Measurements from ENCODE around the gene SCPEP1.

Gene SCPEP1

DNA sequence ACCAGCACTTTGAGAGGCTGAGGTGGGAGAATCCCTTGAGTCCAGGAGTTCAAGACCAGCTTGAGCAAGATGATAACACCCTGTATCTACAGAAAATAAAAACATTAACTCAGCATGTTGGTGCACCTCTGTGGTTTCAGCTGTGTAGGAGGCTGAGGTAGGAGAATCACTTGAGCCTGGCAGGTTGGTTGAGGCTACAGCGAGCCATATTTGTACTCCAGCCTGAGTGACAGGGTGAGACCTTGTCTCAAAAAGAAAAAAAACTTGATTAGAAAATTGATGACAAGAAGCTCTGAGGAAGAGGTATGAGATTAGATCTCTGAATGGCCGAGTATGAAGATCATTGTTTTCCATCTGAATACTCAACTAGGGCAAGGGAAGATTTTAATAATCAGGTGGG, 31.0 kb downstream of the SCPEP1 start:
- TF ChIP-seq, protein P1, sequence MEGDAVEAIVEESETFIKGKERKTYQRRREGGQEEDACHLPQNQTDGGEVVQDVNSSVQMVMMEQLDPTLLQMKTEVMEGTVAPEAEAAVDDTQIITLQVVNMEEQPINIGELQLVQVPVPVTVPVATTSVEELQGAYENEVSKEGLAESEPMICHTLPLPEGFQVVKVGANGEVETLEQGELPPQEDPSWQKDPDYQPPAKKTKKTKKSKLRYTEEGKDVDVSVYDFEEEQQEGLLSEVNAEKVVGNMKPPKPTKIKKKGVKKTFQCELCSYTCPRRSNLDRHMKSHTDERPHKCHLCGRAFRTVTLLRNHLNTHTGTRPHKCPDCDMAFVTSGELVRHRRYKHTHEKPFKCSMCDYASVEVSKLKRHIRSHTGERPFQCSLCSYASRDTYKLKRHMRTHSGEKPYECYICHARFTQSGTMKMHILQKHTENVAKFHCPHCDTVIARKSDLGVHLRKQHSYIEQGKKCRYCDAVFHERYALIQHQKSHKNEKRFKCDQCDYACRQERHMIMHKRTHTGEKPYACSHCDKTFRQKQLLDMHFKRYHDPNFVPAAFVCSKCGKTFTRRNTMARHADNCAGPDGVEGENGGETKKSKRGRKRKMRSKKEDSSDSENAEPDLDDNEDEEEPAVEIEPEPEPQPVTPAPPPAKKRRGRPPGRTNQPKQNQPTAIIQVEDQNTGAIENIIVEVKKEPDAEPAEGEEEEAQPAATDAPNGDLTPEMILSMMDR (IDR thresholded peaks at IDR 0.05; ENCODE audit: borderline replicate concordance, control extremely low read depth, extremely low read depth, insufficient read depth, missing control alignments): no peak
- in situ Hi-C loops (cut with MboI; ENCODE audit: low sequenced_read_pairs, unreplicated experiment): no loop called here

DNA sequence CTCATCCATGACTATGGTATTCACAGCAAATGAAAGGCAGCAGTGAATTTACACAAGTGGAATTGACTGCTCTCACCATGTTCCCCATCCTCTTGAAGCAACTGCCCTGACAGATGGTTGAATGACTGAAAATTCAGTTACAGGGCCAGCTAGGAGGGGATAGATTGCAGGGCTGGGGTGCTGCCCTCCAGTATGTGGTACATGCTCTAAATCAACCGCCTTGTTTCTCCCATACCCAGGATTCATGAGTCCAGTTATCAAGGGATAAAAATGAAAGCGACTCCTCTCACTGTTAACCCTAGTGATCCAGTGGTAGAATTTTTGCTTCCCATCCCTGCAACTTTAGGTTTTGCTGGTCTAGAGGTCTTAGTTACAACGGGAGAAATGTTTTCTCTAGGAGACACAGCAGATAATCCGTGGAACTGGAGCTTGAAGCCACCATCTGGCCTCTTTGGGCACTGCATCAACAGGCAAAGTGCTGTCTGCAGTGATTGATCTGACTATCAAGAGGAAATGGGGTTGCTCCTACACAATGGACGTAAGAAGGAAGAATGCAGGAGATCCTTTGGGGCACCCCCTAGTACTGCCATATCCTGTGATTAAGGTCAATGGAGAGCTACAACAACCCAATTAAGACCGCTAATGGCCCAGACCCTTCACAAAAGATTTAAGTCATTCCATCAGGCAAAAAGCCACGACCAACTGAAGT, 32.0 kb downstream of the SCPEP1 start:
- in situ Hi-C loops (cut with MboI; ENCODE audit: low sequenced_read_pairs, unreplicated experiment): no loop called here
- peak; percentile 77 for DNase-seq (ENCODE audit: low spot score)
- TF ChIP-seq, protein P1 (IDR thresholded peaks at IDR 0.05; ENCODE audit: borderline replicate concordance, control extremely low read depth, extremely low read depth, insufficient read depth, missing control alignments): peak; percentile 65

More for the DNA sequence above, 31.0 kb downstream of the SCPEP1 start:
- no peak for DNase-seq (ENCODE audit: low spot score)

DNA sequence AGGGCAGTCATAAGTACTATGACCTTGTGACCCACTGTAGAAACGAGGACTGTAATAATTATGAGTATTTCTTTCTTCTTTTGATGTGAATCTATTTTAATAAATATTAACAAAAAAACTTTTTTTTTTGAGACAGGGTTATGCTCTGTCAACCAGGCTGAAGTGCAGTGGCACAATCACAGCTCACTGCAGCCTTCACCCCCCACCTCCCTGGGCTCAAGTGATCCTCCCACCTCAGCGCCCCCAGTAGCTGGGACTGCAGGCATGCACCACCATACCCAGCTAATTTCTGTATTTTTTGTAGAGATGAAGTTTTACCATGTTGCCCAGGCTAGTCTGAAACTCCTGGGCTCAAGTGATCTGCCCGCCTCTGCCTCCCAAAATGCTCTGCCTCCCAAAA, 32.6 kb downstream of the SCPEP1 start:
- TF ChIP-seq, protein P1 (IDR thresholded peaks at IDR 0.05; ENCODE audit: borderline replicate concordance, control extremely low read depth, extremely low read depth, insufficient read depth, missing control alignments): no peak
- in situ Hi-C loops (cut with MboI; ENCODE audit: low sequenced_read_pairs, unreplicated experiment): no loop called here

DNA sequence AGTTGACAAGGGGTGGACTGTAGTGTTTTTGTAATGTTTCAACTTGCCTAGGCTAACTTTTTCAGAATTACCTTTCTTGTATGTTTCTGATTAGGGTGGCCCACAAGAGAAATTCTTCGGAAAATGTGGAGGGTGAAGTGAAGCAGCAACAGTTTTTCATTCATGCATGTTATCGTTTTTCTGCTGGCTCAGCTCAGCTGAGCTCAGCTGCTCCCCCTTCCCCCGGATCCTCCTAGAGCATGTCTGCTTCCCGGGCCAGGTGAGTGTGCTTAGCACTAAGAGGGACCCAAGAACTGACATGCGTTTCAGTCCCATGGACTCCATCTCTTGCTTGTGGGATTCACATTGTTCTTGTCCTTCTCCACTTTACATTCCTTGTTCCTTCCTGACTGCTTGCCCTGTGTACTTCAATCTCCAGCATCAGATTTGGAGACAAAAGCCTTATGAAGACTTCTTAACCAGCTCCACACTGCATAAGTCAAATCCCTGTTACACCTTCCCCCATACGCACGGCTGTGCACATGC, 33.6 kb downstream of the SCPEP1 start:
- no peak for DNase-seq (ENCODE audit: low spot score)
- TF ChIP-seq, protein P1 (IDR thresholded peaks at IDR 0.05; ENCODE audit: borderline replicate concordance, control extremely low read depth, extremely low read depth, insufficient read depth, missing control alignments): no peak
- in situ Hi-C loops (cut with MboI; ENCODE audit: low sequenced_read_pairs, unreplicated experiment): no loop called here

More for the DNA sequence above, 32.6 kb downstream of the SCPEP1 start:
- DNase-seq (ENCODE audit: low spot score): no peak

DNA sequence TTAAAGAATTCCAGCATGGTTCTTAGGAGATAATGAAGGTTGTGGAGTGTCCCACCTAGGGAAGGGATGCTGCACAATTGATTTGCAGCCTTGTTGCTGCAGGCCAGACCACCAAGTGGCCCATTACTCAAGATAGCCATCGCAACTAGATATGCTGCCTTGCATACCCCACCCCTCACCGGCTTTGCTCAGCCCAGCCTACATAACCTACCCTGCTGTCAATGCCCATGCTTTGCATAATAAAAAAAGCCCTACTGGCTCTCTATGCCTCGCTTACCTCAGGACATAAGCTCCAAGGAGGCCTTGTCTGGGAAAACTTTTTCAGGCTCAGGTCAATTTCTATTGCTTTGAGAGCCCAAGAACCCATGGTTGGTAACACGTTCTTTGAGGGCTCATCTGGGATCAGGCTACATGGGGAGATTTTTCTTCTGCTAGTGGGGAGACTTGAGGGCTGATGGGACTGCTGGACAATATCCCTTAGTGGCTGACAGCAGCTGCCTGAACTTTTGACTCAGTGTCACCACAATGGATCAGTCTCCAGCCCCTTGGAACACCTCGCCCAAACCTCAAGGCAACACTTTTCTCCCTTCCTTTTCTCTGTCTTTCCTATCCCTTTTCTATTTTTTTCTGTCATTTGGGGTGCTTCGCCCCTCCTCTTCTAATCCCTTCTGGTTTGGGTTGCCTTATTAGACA, 38.3 kb downstream of the SCPEP1 start:
- TF ChIP-seq, protein P1 (IDR thresholded peaks at IDR 0.05; ENCODE audit: borderline replicate concordance, control extremely low read depth, extremely low read depth, insufficient read depth, missing control alignments): no peak
- in situ Hi-C loops (cut with MboI; ENCODE audit: low sequenced_read_pairs, unreplicated experiment): no loop called here
- DNase-seq (ENCODE audit: low spot score): no peak

DNA sequence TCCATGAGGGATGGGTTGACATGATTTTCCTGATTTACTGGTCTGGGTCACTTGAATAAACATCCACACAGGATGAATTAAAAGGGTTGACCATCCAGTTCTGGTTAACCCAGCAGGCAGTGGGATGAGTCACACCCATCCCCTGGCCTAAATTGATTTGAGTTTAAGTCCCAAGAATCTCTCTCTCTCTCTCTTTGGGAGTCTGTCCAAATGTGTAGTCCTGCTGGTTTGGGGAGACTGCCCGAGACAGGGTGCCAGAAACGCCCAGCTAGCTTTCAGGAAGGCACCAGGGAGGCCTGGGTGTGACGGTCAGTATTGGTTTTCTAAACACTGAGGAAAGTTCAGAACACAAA, 38.8 kb downstream of the SCPEP1 start:
- TF ChIP-seq, protein P1 (IDR thresholded peaks at IDR 0.05; ENCODE audit: borderline replicate concordance, control extremely low read depth, extremely low read depth, insufficient read depth, missing control alignments): no peak
- DNase-seq (ENCODE audit: low spot score): no peak

More for the DNA sequence above, 38.8 kb downstream of the SCPEP1 start:
- in situ Hi-C loops (cut with MboI; ENCODE audit: low sequenced_read_pairs, unreplicated experiment): no loop called here

All from GM13976 (cell line).